ENCODE results near the gene CD3E.
"Not testable (repeated sequence)": the region's sequence is repeated elsewhere in the genome, so short reads cannot be mapped to it uniquely, and the experiment has no call there.

Gene CD3E

DNA sequence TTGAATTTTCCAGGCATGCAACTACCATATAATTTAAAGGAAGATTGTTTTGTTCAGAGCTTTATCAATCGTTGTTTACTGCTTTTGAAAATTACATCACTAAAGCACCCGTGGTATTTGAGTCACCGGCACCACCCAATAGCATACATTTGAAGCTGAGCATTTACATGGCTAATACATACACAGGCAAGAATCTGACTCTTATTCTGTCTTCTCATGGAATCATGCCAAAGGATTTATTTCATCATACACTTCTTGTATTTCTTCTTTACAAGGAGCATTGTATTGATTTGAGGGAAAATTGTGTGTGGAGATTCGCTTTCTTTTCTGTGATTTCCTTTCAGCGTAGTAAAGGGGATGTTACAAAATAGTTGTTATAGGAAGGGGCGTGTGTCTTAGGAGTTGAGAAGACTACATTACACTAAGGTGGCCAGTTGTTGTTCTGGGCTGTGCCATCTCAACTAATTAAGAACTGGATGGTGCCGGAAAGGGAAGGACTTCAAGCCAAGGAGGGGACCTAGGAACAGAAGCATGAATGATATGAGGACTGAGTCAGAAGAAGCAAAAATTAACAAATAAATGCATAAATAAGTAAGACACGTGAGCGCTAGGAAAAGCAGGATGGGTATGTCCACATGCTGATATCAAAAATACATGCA, 12.9 kb upstream of the CD3E start:
- DNase-seq, result no peak

DNA sequence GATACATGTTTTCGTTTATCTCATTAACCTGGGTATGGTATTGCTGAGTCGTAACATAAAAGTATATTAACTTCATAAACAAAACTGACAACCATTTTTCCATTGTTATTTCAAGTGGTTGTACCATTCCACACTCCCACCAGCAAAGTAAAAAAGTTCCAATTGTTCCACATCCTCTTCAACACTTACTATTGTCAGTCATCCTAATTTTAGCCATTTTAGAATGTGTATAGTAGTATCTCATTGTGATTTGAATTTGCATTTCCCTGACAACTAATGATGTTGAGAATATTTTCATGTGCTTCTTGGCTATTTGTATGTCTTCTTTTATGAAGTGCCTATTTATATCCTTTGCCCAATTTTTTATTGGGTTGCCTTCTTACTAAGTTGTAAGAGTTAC, 10.5 kb upstream of the CD3E start:
- no peak for DNase-seq

GRCh38 chr11:118295199-118295598, 9.3 kb upstream of the CD3E start:
- no peak for DNase-seq

GRCh38 chr11:118295815-118296454, 8.6 kb upstream of the CD3E start:
- no peak for DNase-seq

DNA sequence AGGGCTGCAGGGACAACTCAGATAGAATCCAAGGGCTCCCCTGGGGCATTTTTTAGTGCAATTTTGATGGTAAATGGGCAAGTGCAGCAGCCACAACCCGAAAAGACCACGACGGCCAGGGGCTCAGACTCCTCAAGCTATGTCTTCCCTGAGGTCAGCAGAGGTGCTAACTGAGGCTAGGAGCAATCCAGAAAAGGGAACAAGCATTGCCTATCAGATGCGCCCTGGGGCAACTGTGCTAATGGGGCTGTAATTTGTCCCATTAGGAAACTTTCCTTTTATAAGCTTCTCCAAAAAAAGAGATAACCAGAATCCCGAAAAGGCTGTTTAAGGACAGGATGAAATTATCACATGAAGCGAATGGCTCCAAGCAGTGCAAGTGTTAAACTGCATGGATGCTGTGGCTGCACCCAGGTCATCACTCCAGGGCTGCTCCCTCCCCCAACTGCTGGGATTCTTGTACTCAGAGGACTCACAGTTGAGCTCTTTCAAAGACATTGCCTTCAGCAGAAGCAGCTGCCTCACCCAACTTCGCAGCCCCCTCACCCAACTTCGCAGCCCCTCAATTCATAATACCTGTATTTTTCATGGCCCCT, 2.8 kb upstream of the CD3E start:
- DNase-seq, result no peak

- no peak for DNase-seq
Observed at GRCh38 chr11:118304227-118304567, 333 bp upstream of the CD3E start.

DNA sequence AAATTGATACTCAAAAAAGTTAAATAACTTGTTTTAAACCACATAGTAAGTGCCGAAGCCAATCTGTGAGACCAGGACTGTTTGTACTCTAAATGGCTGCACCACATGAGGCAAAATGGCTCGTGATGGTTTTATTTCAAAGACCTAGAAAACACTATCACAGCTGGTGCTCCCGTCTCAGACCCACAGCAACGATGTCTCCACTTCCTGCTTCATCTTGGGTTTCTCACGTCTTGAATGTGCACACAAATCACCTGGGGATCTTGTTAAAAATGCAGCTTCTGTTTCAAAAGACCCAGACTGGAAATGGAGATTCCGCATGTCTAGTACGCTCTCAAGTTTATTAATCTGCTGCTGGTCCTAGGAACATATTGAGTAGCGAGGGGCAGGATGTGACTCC, 1.2 kb downstream of the CD3E start:
- no peak for DNase-seq

GRCh38 chr11:118306556-118306955, 2.0 kb downstream of the CD3E start:
- DNase-seq, result no peak

DNA sequence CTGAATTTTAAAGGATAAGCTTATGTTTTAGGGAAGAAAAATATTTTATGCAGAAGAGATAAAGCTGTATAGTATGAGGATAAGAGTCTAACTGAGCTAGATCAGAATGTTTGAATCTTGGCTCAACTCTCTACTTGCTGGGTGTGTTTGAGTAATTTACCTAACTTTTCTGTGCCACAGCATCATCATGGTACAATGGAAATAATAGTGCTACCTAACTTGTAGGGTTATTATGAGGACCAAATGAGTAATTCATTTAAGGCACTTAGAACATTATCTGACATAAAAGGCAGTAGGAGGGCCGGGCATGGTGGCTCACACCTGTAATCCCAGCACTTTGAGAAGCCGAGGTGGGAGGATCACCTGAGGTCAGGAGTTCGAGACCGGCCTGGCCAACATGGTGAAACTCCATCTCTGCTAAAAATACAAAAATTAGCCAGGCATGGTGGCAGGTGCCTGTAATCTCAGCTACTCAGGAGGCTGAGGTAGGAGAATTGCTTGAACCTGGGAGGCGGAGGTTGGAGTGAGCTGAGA, 4.5 kb downstream of the CD3E start:
- DNase-seq, result not testable (repeated sequence)

GRCh38 chr11:118310271-118310670, 5.7 kb downstream of the CD3E start:
- DNase-seq, result no peak

DNA sequence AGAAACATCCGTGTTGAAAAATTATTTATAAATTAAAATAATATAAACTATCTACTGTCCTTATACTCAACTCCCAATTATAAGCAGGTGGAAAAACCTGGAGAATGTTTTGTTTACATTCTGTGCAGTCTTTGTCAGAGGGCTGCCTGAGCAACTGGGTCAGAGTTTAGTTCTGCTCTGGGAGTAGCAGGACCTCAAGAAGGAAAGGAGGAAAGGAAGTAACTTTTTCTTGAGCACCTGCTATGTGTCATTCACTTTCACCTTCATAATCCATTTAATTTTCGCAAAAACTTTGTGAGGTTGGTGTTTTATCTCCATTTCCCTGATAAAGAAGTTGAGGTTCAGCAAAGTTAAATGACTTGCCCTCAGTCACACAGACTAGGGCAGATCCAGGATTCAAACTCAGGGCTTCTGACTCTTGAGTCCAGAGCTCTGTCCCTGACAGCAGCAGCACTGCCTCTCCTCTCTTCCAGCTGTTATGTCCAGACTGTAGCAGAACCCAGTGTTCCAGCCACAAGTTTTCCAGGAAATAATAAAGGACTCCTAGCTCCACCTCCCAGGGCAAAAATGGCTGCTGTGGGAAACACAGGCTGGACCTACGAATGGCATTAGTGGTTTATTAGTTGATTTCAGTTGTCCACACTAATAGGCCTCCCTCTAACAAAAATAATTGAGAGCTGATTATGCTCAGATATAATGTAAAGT, 6.4 kb downstream of the CD3E start:
- DNase-seq, result no peak

DNA sequence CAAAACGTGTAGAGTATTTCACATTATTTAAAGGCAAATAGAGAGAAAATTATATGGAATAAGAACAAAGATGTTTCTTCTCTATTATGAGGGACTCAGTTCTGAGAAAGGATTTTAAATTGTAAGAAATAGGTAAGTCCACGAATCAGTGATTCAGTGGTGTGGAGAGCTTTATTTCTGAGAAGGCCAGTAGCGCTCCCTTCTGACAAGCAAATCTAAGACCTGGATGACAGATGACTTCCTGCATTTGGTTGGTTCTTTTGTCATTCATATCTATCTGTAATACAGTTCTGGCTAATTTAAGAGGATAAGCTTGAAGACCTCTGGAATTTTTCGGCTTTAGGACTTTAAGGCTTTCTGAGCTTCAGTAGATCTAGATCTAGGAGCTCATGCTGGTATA, 7.0 kb downstream of the CD3E start:
- DNase-seq, result no peak

GRCh38 chr11:118312328-118312727, 7.8 kb downstream of the CD3E start:
- DNase-seq, result no peak

- DNase-seq, result no peak
Observed at GRCh38 chr11:118313242-118313641, 8.7 kb downstream of the CD3E start.

- DNase-seq, result no peak
Observed at GRCh38 chr11:118314988-118315411, 10.5 kb downstream of the CD3E start.

- no peak for DNase-seq
Observed at GRCh38 chr11:118318124-118318523, 13.6 kb downstream of the CD3E start.

DNA sequence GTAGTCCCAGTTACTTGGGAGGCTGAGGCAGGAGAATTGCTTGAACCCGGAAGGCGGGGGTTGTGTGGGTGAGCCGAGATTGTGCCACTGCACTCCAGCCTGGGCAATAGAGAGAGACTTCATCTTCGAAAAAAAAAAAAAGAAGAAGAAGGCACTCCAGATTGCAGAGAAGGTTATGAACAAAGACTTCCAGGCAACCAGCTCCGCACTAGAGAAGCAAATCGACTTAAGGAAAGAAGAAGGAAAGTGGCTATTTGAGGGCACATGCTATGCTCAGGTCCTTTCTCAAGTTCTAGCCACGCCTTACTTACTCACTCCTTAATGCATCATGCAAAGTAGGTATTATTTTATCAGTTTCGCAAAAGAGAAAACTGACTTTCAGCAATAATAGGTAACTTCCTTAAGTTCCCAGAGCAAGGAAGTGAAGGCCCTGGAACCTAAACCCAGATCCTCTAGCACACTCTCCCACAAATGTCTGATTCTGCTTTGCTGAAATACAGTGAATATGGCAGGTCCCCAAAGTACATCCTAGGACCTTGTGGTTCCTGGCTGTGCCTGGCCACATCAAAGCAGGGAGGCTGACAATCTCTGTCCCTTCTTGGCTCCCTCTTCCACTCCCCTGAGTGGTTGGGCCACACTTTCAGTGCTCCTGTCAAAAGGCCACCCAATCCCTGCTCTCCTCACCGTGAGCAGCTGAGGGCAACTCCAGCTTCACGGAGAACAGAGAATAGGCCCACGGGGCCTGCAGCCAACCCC, 14.2 kb downstream of the CD3E start:
- DNase-seq, result no peak

- DNase-seq, result no peak
Observed at GRCh38 chr11:118319337-118319707, 14.8 kb downstream of the CD3E start.

DNA sequence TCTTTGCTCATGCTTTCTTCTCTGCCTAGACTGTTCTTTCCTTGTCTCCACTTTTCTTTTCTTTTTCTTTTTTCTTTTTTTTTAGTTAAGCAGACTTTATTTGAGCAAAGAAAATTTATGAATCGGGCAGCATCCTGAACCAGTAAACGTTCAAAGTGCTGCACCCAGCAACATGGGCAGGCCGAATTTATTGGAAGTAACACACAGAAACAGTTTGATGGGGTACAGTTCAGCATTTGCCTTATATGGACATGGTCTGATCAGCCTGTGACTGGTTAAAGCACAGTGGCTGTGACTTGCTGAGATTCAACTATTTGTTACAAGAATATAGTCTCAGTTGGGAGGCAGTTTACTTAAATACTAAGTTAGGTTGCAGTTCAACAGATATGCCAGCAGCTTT, 16.0 kb downstream of the CD3E start:
- no peak for DNase-seq

DNA sequence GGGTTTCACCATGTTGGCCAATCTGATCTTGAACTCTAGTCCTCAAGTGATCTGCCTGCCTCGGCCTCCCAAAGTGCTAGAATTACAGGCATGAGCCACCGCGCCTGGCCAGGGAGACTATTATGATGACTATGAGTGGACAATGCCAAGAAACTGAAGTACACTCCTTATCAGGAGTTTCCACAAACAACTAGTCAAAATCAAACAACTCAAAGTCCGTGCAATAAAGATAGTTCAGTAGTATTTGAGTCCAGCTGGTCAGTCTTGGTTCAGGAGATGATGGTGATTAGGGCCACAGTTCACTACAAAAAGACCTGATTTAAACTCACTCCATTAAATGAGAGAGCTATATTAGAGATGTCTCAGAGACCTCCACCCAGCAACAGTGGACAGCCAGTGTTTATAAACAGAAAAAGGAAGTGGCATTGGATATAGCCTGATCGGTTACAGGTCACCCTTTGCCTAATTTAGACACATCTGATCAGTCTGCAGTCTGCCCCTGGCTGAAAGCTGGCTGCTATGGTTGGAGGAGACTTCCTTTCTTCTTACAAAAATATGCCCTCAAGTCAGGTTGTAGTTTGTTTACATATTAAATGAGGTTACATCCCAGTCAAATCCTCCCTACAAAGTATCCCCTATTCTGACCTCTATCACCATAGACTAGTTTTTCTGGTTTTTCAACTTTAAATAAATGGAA, 17.0 kb downstream of the CD3E start:
- no peak for DNase-seq

- no peak for DNase-seq
Observed at GRCh38 chr11:118322721-118323120, 18.2 kb downstream of the CD3E start.

- DNase-seq, result no peak
Observed at GRCh38 chr11:118325283-118325682, 20.8 kb downstream of the CD3E start.

All from NCI-H2227 treated with DMSO at 0.1 percent for 48 hours (cell line).